Endometrium (tissue), 2 donors: Measurements from ENCODE around the gene BRF1.

Experiments
- FAIRE-seq: peaks from 2 replicates; lab custom pipeline; 2012; peaks lifted over from hg19 to GRCh38; lab: Jason Lieb, UNC
- donor health status: control.
- donor health status: control.

The BRF1 gene

GRCh38 chr14:105193916-105194782 is 106.7 kb downstream of the BRF1 start:
- FAIRE-seq, result no peak

- no peak for FAIRE-seq
These were observed 107.7 kb downstream of the BRF1 start for GRCh38 chr14:105192866-105193731.

- FAIRE-seq, result no peak
These were observed 112.8 kb downstream of the BRF1 start for GRCh38 chr14:105187935-105188524.

- no peak for FAIRE-seq
These were observed 113.7 kb downstream of the BRF1 start for GRCh38 chr14:105187116-105187515.

- no peak for FAIRE-seq
These were observed 114.8 kb downstream of the BRF1 start for GRCh38 chr14:105185973-105186372.

GRCh38 chr14:105185001-105185400 is 115.8 kb downstream of the BRF1 start:
- FAIRE-seq, result no peak

GRCh38 chr14:105184461-105184860 is 116.3 kb downstream of the BRF1 start:
- FAIRE-seq, result no peak

GRCh38 chr14:105182296-105183020 is 118.3 kb downstream of the BRF1 start:
- no peak for FAIRE-seq

GRCh38 chr14:105181549-105182295 is 119.1 kb downstream of the BRF1 start:
- FAIRE-seq, result no peak

GRCh38 chr14:105180592-105181548 is 119.9 kb downstream of the BRF1 start, which contains the start of gene NUDT14:
Gene NUDT14 (minus strand): TSS chr14:105181312. CDS start chr14:105181209, 103 bp downstream.
- FAIRE-seq, result no peak

- no peak for FAIRE-seq
These were observed 121.6 kb downstream of the BRF1 start for GRCh38 chr14:105179191-105179590.

GRCh38 chr14:105178868-105179140 is 122.0 kb downstream of the BRF1 start:
- no peak for FAIRE-seq

- no peak for FAIRE-seq
These were observed 122.5 kb downstream of the BRF1 start for GRCh38 chr14:105178069-105178867.

- FAIRE-seq, result no peak
These were observed 123.7 kb downstream of the BRF1 start for GRCh38 chr14:105177082-105177481.

- FAIRE-seq, result no peak
These were observed 124.3 kb downstream of the BRF1 start for GRCh38 chr14:105176513-105176912.

- FAIRE-seq, result no peak
These were observed 126.6 kb downstream of the BRF1 start for GRCh38 chr14:105173901-105174894.

- no peak for FAIRE-seq
These were observed 127.7 kb downstream of the BRF1 start for GRCh38 chr14:105173145-105173544.

- FAIRE-seq, result no peak
These were observed 128.3 kb downstream of the BRF1 start for GRCh38 chr14:105172476-105172875.
